ENCODE results near the gene POU2F3. TPM values are rescaled to one million over a fixed set of nuclear protein-coding genes. Genes with fewer than 3 reads are reported as not detected.

POU2F3 gene
- total RNA-seq, 2 experiments from 2014 or later: not detected

GRCh38 chr11:120293038-120293800 lies 53.3 kb downstream of the POU2F3 start:
- H3K27me3 Mint-ChIP-seq: peaks cover 56% of the 10 kb centered on the region
- H3K4me1 Mint-ChIP-seq: no peaks in the 10 kb centered on the region
- POLR2A ChIA-PET: no interaction called here
- H3K4me3 Mint-ChIP-seq: no peak overlapping the region
- H3K9me3 Mint-ChIP-seq: no peaks in the 10 kb centered on the region
- no peak for DNase-seq
- CTCF ChIA-PET: interaction anchor here (2.1 kb wide), 1 partner anchor 10 kb away, joined by 9 read pairs; no protein-coding TSS in a partner anchor
- H3K27ac Mint-ChIP-seq: no peak overlapping the region
- no peaks in the 10 kb centered on the region for H3K36me3 Mint-ChIP-seq (ENCODE audit: low read depth)

- POLR2A ChIA-PET: no interaction called here
- Mint-ChIP-seq H3K4me1 (no peaks in the 10 kb centered on the region), H3K36me3 (ENCODE audit: low read depth) (no peaks in the 10 kb centered on the region), H3K4me3 (no peak overlapping the region), H3K9me3 (no peaks in the 10 kb centered on the region), H3K27ac (no peak overlapping the region), H3K27me3 (peaks cover 58% of the 10 kb centered on the region)
- DNase-seq: no peak
- CTCF ChIA-PET: interaction anchor here (2.1 kb wide), 1 partner anchor 9 kb away, joined by 9 read pairs; no protein-coding TSS in a partner anchor
These were observed 54.2 kb downstream of the POU2F3 start for GRCh38 chr11:120294096-120294495.

- H3K4me1 Mint-ChIP-seq: no peaks in the 10 kb centered on the region
- ChIA-PET CTCF (interaction anchor here (2.1 kb wide), 1 partner anchor 8 kb away, joined by 9 read pairs; no protein-coding TSS in a partner anchor), POLR2A (no interaction called here)
- peaks cover 56% of the 10 kb centered on the region for H3K27me3 Mint-ChIP-seq
- H3K27ac Mint-ChIP-seq: no peak overlapping the region
- H3K36me3 Mint-ChIP-seq (ENCODE audit: low read depth): no peaks in the 10 kb centered on the region
- no peaks in the 10 kb centered on the region for H3K9me3 Mint-ChIP-seq
- H3K4me3 Mint-ChIP-seq: no peak overlapping the region
- no peak for DNase-seq
These were observed 55.2 kb downstream of the POU2F3 start for GRCh38 chr11:120295099-120295498.

GRCh38 chr11:120296554-120296953 lies 56.6 kb downstream of the POU2F3 start:
- Mint-ChIP-seq H3K4me3 (no peak overlapping the region), H3K9me3 (no peaks in the 10 kb centered on the region), H3K36me3 (ENCODE audit: low read depth) (no peaks in the 10 kb centered on the region), H3K27me3 (peaks cover 49% of the 10 kb centered on the region), H3K4me1 (no peaks in the 10 kb centered on the region), H3K27ac (no peak overlapping the region)
- ChIA-PET CTCF (interaction anchor here (1.5 to 10.1 kb wide), 2 partner anchors 62 to 125 kb away, joined by 3 to 272 read pairs; partner anchors contain the start of gene POU2F3), POLR2A (no interaction called here)
- DNase-seq: no peak

GRCh38 chr11:120298461-120298860 lies 58.5 kb downstream of the POU2F3 start:
- no peaks in the 10 kb centered on the region for H3K36me3 Mint-ChIP-seq (ENCODE audit: low read depth)
- no peak overlapping the region for H3K4me3 Mint-ChIP-seq
- no peaks in the 10 kb centered on the region for H3K4me1 Mint-ChIP-seq
- H3K27ac Mint-ChIP-seq: no peak overlapping the region
- no peak for DNase-seq
- H3K9me3 Mint-ChIP-seq: no peaks in the 10 kb centered on the region
- ChIA-PET POLR2A (interaction anchor here (1.1 kb wide), 1 partner anchor 51 kb away, joined by 3 read pairs; no protein-coding TSS in a partner anchor), CTCF (interaction anchor here (0.9 to 10.1 kb wide), 3 partner anchors 53 to 104 kb away, joined by 3 to 272 read pairs (median 113); partner anchors contain the start of gene POU2F3)
- H3K27me3 Mint-ChIP-seq: peaks cover 49% of the 10 kb centered on the region

GRCh38 chr11:120302001-120302805 lies 62.3 kb downstream of the POU2F3 start:
- H3K27me3 Mint-ChIP-seq: peaks cover 39% of the 10 kb centered on the region

GRCh38 chr11:120303004-120303637 lies 63.2 kb downstream of the POU2F3 start:
- peaks cover 34% of the 10 kb centered on the region for H3K27me3 Mint-ChIP-seq
- POLR2A ChIA-PET: interaction anchor here (1.0 kb wide), 1 partner anchor 67 kb away, joined by 4 read pairs; no protein-coding TSS in a partner anchor
- CTCF ChIA-PET: interaction anchor here (0.7 to 10.1 kb wide), 29 partner anchors 9 to 382 kb away, joined by 3 to 272 read pairs (median 4); partner anchors contain the start of gene POU2F3

More at GRCh38 chr11:120302001-120302805, 62.3 kb downstream of the POU2F3 start:
- Mint-ChIP-seq H3K4me3 (no peak overlapping the region), H3K27ac (no peak overlapping the region), H3K4me1 (peaks cover 9% of the 10 kb centered on the region), H3K36me3 (ENCODE audit: low read depth) (no peaks in the 10 kb centered on the region), H3K9me3 (no peaks in the 10 kb centered on the region)
- DNase-seq: no peak
- POLR2A ChIA-PET: interaction anchor here (1.0 to 1.3 kb wide), 2 partner anchors 59 to 66 kb away, joined by 3 to 4 read pairs; no protein-coding TSS in a partner anchor
- CTCF ChIA-PET: interaction anchor here (1.0 to 10.1 kb wide), 28 partner anchors 8 to 383 kb away, joined by 3 to 272 read pairs (median 4); partner anchors contain the start of gene POU2F3

GRCh38 chr11:120304526-120304925 lies 64.6 kb downstream of the POU2F3 start:
- peaks cover 9% of the 10 kb centered on the region for H3K4me1 Mint-ChIP-seq
- H3K4me3 Mint-ChIP-seq: no peak overlapping the region
- H3K27ac Mint-ChIP-seq: no peak overlapping the region
- ChIA-PET POLR2A (interaction anchor here (0.9 kb wide), 1 partner anchor 30 kb away, joined by 3 read pairs; no protein-coding TSS in a partner anchor), CTCF (interaction anchor here (0.6 to 10.1 kb wide), 6 partner anchors 14 to 179 kb away, joined by 3 to 272 read pairs (median 34); partner anchors contain the start of gene POU2F3)
- H3K36me3 Mint-ChIP-seq (ENCODE audit: low read depth): no peaks in the 10 kb centered on the region
- H3K27me3 Mint-ChIP-seq: peaks cover 26% of the 10 kb centered on the region
- H3K9me3 Mint-ChIP-seq: no peaks in the 10 kb centered on the region
- DNase-seq: no peak

More at GRCh38 chr11:120303004-120303637, 63.2 kb downstream of the POU2F3 start:
- Mint-ChIP-seq H3K4me1 (peaks cover 9% of the 10 kb centered on the region), H3K9me3 (no peaks in the 10 kb centered on the region), H3K36me3 (ENCODE audit: low read depth) (no peaks in the 10 kb centered on the region), H3K4me3 (no peak overlapping the region), H3K27ac (no peak overlapping the region)
- peak; percentile 58 for DNase-seq

- no peak overlapping the region for H3K4me3 Mint-ChIP-seq
- CTCF ChIA-PET: interaction anchor here (9.0 to 10.1 kb wide), 2 partner anchors 60 to 71 kb away, joined by 113 to 272 read pairs; partner anchors contain the start of gene POU2F3
These were observed 65.3 kb downstream of the POU2F3 start for GRCh38 chr11:120305286-120305685.

GRCh38 chr11:120306519-120307242 lies 66.7 kb downstream of the POU2F3 start:
- Mint-ChIP-seq H3K4me3 (no peak overlapping the region), H3K36me3 (ENCODE audit: low read depth) (no peaks in the 10 kb centered on the region), H3K27me3 (peaks cover 20% of the 10 kb centered on the region), H3K4me1 (peaks cover 9% of the 10 kb centered on the region), H3K9me3 (no peaks in the 10 kb centered on the region), H3K27ac (no peak overlapping the region)
- POLR2A ChIA-PET: no interaction called here
- CTCF ChIA-PET: no interaction called here
- DNase-seq: no peak

More at GRCh38 chr11:120305286-120305685, 65.3 kb downstream of the POU2F3 start:
- peaks cover 21% of the 10 kb centered on the region for H3K27me3 Mint-ChIP-seq
- H3K36me3 Mint-ChIP-seq (ENCODE audit: low read depth): no peaks in the 10 kb centered on the region
- no peak for DNase-seq
- H3K9me3 Mint-ChIP-seq: no peaks in the 10 kb centered on the region
- no peak overlapping the region for H3K27ac Mint-ChIP-seq
- peaks cover 9% of the 10 kb centered on the region for H3K4me1 Mint-ChIP-seq
- POLR2A ChIA-PET: no interaction called here

GRCh38 chr11:120307476-120307875 lies 67.5 kb downstream of the POU2F3 start:
- Mint-ChIP-seq H3K27ac (no peak overlapping the region), H3K27me3 (peaks cover 16% of the 10 kb centered on the region), H3K4me3 (no peak overlapping the region), H3K4me1 (peaks cover 9% of the 10 kb centered on the region), H3K9me3 (no peaks in the 10 kb centered on the region), H3K36me3 (ENCODE audit: low read depth) (no peaks in the 10 kb centered on the region)
- CTCF ChIA-PET: no interaction called here
- DNase-seq: no peak
- POLR2A ChIA-PET: no interaction called here

GRCh38 chr11:120308081-120308480 lies 68.1 kb downstream of the POU2F3 start:
- no peaks in the 10 kb centered on the region for H3K36me3 Mint-ChIP-seq (ENCODE audit: low read depth)
- DNase-seq: no peak
- no peak overlapping the region for H3K4me3 Mint-ChIP-seq
- H3K9me3 Mint-ChIP-seq: no peaks in the 10 kb centered on the region
- no peak overlapping the region for H3K27ac Mint-ChIP-seq
- POLR2A ChIA-PET: no interaction called here
- H3K27me3 Mint-ChIP-seq: peaks cover 22% of the 10 kb centered on the region
- CTCF ChIA-PET: no interaction called here
- H3K4me1 Mint-ChIP-seq: peaks cover 9% of the 10 kb centered on the region

All from activated CD4-positive, alpha-beta memory T cell treated with anti-CD3 and anti-CD28 coated beads, Interleukin-2, amount 10 ng/mL, durations not matched to agents 7 days and 5 days (primary cell).